LNCAP (cell line): Measurements from ENCODE around the gene TNNT1.

Source experiments
- TF ChIP-seq, protein P1 (sequence below): fragments of 450-650 bp; IDR thresholded peaks from 2 replicates; pipeline ENCODE4 v1.5.1; 2017; ENCODE audit warnings: mild to moderate bottlenecking

TNNT1 gene

DNA sequence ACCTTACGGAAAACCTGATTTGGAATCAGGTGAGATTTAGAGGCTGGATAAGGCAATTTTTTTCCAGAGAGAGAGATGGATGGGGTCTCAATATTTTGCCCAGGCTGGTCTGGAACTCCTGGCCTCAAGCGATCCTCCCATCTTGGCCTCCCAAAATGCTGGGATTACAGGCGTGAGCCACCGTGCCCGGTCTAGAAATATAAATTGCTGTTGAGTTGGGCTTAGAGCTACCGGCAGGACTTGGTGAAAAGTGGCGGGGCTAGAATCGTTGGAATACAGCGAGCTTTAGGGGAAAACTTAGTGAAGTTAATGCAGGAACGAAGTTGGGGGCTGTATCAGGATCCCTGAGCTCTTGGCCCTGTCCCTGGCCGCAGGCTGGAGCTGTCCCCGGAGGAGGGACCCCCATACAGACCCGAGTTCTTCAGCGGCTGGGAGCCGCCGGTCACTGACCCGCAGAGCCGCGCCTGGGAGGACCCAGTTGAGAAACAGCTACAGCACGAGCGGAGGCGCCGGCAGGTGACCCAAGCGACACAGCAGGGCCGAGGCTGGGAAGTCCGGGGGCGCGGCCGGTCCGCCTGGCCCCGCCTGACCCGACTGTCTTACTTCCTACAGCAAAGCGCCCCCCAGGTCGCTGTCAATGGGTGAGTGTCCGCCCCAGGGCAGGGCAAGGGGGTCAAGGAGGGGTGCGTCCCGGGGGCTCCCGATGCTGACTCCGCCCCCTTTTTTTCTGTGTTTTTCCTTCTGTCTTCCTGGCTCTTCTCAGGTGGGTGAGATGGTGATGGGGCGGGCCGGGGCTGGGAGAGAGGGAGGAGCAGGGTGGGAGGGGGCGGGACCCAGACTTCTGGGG, 65.8 kb downstream of the TNNT1 start:
- TF ChIP-seq, protein P1, sequence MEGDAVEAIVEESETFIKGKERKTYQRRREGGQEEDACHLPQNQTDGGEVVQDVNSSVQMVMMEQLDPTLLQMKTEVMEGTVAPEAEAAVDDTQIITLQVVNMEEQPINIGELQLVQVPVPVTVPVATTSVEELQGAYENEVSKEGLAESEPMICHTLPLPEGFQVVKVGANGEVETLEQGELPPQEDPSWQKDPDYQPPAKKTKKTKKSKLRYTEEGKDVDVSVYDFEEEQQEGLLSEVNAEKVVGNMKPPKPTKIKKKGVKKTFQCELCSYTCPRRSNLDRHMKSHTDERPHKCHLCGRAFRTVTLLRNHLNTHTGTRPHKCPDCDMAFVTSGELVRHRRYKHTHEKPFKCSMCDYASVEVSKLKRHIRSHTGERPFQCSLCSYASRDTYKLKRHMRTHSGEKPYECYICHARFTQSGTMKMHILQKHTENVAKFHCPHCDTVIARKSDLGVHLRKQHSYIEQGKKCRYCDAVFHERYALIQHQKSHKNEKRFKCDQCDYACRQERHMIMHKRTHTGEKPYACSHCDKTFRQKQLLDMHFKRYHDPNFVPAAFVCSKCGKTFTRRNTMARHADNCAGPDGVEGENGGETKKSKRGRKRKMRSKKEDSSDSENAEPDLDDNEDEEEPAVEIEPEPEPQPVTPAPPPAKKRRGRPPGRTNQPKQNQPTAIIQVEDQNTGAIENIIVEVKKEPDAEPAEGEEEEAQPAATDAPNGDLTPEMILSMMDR = no peak
